ENCODE measurements around the gene ETS1. TPM values are rescaled to one million over a fixed set of nuclear protein-coding genes. Genes with fewer than 3 reads are reported as not detected.

The ETS1 gene
- total RNA-seq, 2 donors from 2014 or later: 34.3 to 36.4 TPM

- Mint-ChIP-seq H3K27me3 (ENCODE audit: insufficient read depth) (peaks cover 29% of the 10 kb centered on the region), H3K9me3 (no peaks in the 10 kb centered on the region), H3K36me3 (ENCODE audit: low read depth) (no peaks in the 10 kb centered on the region), H3K4me3 (no peak overlapping the region), H3K4me1 (peaks cover 43% of the 10 kb centered on the region), H3K27ac (peak overlapping the region; percentile 79)
- H3K9ac ChIP-seq (ENCODE audit: extremely low read depth, low read length, poor library complexity, severe bottlenecking): no peak overlapping the region
- H3K4me1 ChIP-seq (ENCODE audit: control insufficient read depth, insufficient read depth, low read length): peaks cover 22% of the 10 kb centered on the region
- peak; percentile 91 for DNase-seq
- TF ChIP-seq CTCF (conservative IDR thresholded peaks at IDR 0.05): no peak
- peak overlapping the region; percentile 28 for H3K4me3 ChIP-seq (ENCODE audit: low read length)
- peaks cover 4% of the 10 kb centered on the region for H3K9me3 ChIP-seq (ENCODE audit: control insufficient read depth, low read length)
- peaks cover 23% of the 10 kb centered on the region for H3K27me3 ChIP-seq (ENCODE audit: control insufficient read depth, insufficient read depth, low read length, poor library complexity, severe bottlenecking)
- 16 to 21% methylated on average over 3 to 4 of the region's 4 CpGs for WGBS, 2 experiments (ENCODE audit: insufficient coverage in 1 of 2, insufficient read length in 1 of 2)
- no peaks in the 10 kb centered on the region for H3K36me3 ChIP-seq (ENCODE audit: control insufficient read depth, insufficient read depth, low read length)
- no peak overlapping the region for H3K27ac ChIP-seq (ENCODE audit: low read depth, low read length)
Observed at GRCh38 chr11:128593281-128593680, 5.9 kb upstream of the ETS1 start.

DNA sequence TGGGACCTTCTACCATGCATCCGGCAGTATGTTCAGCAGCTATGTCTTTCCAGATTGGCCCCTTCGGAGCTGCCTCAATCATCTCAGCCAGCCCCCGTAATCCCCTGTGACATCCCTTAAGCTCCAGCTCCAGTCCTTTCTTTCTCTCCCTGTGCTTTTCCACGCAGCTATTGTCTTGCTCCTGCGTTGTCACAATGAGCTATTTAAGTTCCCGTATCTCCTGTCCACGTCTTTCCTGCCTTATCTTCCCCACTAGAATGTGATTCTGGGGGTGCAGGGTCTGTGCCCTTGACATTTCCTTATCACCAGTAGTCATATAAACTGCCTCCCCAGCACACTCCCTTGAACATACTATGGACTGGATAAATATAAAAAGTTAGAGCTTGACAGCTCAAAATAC is 5.1 kb upstream of the ETS1 start:
- no peak overlapping the region for H3K4me3 Mint-ChIP-seq
- H3K4me1 ChIP-seq (ENCODE audit: control insufficient read depth, insufficient read depth, low read length): peaks cover 20% of the 10 kb centered on the region
- no peak overlapping the region for H3K9ac ChIP-seq (ENCODE audit: extremely low read depth, low read length, poor library complexity, severe bottlenecking)
- peaks cover 31% of the 10 kb centered on the region for H3K27me3 ChIP-seq (ENCODE audit: control insufficient read depth, insufficient read depth, low read length, poor library complexity, severe bottlenecking)
- peak overlapping the region; percentile 28 for H3K4me3 ChIP-seq (ENCODE audit: low read length)
- no peaks in the 10 kb centered on the region for H3K9me3 Mint-ChIP-seq
- no peak overlapping the region for H3K27ac ChIP-seq (ENCODE audit: low read depth, low read length)
- H3K4me1 Mint-ChIP-seq: peaks cover 41% of the 10 kb centered on the region
- TF ChIP-seq CTCF (conservative IDR thresholded peaks at IDR 0.05): no peak
- no peaks in the 10 kb centered on the region for H3K36me3 Mint-ChIP-seq (ENCODE audit: low read depth)
- peaks cover 38% of the 10 kb centered on the region for H3K27me3 Mint-ChIP-seq (ENCODE audit: insufficient read depth)
- DNase-seq: no peak
- no peaks in the 10 kb centered on the region for H3K36me3 ChIP-seq (ENCODE audit: control insufficient read depth, insufficient read depth, low read length)
- WGBS, 2 experiments (ENCODE audit: insufficient coverage in 1 of 2, insufficient read length in 1 of 2): 38 to 49% methylated on average over 7 of the region's 7 CpGs
- peak overlapping the region; percentile 79 for H3K27ac Mint-ChIP-seq
- H3K9me3 ChIP-seq (ENCODE audit: control insufficient read depth, low read length): peaks cover 4% of the 10 kb centered on the region

GRCh38 chr11:128590587-128590986 is 3.2 kb upstream of the ETS1 start:
- no peak overlapping the region for H3K27ac ChIP-seq (ENCODE audit: low read depth, low read length)
- H3K4me3 ChIP-seq (ENCODE audit: low read length): no peak overlapping the region
- H3K27me3 ChIP-seq (ENCODE audit: control insufficient read depth, insufficient read depth, low read length, poor library complexity, severe bottlenecking): peaks cover 50% of the 10 kb centered on the region
- Mint-ChIP-seq H3K9me3 (no peaks in the 10 kb centered on the region), H3K27me3 (ENCODE audit: insufficient read depth) (peaks cover 56% of the 10 kb centered on the region), H3K36me3 (ENCODE audit: low read depth) (no peaks in the 10 kb centered on the region), H3K27ac (no peak overlapping the region), H3K4me3 (no peak overlapping the region), H3K4me1 (peaks cover 53% of the 10 kb centered on the region)
- peaks cover 4% of the 10 kb centered on the region for H3K9me3 ChIP-seq (ENCODE audit: control insufficient read depth, low read length)
- WGBS, 2 experiments (ENCODE audit: insufficient coverage in 1 of 2, insufficient read length in 1 of 2): 83 to 88% methylated on average over 3 to 4 of the region's 4 CpGs
- H3K9ac ChIP-seq (ENCODE audit: extremely low read depth, low read length, poor library complexity, severe bottlenecking): no peak overlapping the region
- DNase-seq: no peak
- H3K4me1 ChIP-seq (ENCODE audit: control insufficient read depth, insufficient read depth, low read length): peaks cover 16% of the 10 kb centered on the region
- TF ChIP-seq CTCF (conservative IDR thresholded peaks at IDR 0.05): no peak
- H3K36me3 ChIP-seq (ENCODE audit: control insufficient read depth, insufficient read depth, low read length): no peaks in the 10 kb centered on the region
